Renal cortex interstitium (tissue), 11 donors: ENCODE data around the gene ODC1. TPM values are rescaled to one million over a fixed set of nuclear protein-coding genes. Genes with fewer than 3 reads are reported as not detected.

Experiments
- DNase-seq, 11 donors: peaks; one replicate each; pipeline ENCODE4 v3.0.0-alpha.2; 2013; ENCODE audit warnings: low read depth in 9 of 11, low spot score in 4 of 11; ENCODE audit errors: extremely low read depth in 1 of 11
- polyA plus RNA-seq, 3 donors: library from polyadenylated mRNA; unstranded; fragments of 120-200 nt; gene quantifications; one replicate each; pipeline ENCODE4 v1.2.1, GENCODE V29; 2013; ENCODE audit not compliant: insufficient read length in 3 of 3

Gene ODC1
- polyA plus RNA-seq, 3 donors = 395 to 463 (median 445) TPM

DNA sequence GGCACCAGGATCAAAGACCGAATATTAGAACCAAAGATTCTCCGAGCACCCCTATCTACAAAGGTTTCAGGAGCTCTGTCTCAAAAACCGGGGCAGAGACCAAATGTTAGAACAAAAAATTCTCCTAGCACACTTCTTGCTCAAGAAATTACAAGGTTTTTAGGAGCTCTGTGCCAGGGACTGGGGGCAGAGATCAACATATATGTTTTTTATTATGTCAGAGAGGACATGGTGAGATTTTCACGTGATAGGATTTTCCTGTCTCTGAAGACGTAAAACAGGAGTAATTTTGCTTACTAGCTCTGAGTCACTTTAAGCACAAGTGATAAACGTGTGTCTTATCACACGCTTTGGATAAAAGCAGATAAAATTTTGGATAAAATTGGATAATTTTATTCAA, 34.8 kb upstream of the ODC1 start:
- no peak for DNase-seq

DNA sequence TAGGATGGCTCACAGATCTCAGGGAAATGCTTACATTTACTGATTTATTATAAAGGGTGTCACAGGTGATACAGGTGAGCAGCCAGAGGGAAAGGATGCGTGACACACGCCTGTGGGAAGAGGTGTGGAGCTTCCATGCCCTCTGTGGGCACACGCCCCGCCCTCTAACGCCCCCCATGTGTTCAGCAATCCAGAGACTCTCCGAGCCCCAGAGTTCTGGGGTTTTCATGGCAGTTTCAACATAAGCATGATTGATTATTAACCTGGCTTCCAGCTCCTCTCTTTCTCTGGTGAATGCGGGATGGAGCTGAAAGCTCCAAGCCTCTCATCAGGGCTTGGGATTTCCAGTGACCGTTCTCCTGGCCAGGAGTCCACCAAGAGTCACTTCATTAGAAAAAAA, 34.3 kb upstream of the ODC1 start:
- DNase-seq = no peak

DNA sequence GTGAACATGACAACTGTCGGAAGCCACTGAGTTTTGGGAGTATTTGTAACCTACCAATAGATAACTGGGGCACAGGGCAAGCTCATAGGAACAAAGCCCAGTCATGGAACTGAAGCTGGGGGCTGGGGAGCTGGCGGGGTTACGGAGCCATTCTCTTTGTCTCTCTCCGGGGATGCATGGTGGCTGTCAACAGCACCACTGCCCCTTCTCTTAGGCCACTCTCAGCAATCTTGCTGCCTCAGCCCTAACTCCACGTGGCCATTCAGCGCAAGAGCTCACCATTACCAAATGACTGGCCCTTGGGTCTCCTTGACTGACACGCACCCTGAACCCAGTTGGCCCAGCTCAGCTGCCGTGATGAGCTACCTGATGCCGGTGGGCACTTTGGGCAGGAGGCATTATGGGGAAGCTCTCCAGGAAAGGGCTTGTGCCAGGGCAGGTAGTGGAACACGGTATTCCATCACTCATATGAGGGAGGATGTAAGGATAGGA, 33.6 kb upstream of the ODC1 start:
- no peak for DNase-seq

DNA sequence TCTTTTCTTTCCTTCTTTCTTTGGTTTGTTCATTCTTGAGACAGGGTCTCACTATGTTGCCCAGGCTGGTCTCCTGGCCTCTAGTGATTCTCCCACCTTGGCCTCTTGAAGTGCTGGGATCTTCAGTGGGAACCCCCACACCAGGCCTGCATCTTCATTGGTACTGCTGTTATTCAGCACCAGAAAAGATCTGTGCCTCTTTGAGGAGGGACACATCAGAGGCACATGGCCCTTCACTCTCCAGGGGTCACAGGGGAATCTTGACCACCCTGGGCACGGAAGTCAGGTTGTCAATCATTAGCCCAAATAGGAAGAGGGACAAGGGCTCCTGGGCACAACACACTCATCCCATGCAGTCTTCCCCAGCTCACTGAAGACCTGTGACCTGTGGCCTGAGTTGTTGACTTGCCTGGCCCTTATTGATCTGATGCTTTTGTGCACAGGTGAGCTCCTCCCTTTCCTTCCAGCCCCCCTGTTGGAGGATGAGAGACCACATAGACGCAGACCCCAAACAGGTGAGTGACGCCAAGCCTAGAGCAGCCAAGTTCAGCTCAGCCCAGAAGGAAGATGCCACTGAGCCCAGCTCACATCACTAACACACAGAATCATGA, 33.0 kb upstream of the ODC1 start:
- DNase-seq = no peak

DNA sequence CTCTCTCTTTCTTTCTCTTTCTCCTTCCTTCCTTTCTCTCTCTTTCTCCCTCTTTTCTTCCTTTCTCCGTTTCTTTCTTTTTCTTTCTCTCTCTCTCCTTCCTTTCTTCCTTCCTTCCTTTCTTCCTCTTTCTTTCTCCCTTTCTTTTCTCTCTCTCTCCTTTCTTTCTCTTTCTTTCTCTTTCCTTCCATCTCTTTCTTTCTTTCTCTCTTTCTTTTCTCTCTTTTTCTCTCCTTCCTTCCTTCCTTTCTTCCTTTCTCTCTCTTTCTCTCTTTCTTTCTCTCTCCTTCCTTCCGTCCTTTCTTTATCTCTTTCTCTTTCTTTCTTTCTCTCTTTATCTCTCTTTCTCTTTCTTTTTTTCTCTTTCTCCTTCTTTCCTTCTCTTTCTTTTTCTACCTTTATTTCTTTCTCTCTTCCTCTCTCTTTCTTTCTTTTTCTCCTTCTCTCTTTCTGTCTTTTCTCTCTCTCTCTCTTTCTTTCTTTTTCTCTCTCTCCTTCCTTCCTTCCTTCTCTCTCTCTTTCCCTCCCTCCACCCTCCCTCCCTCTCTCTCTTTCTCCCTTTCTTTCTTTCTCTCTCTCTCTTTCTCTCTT, 32.3 kb upstream of the ODC1 start:
- DNase-seq = no peak

DNA sequence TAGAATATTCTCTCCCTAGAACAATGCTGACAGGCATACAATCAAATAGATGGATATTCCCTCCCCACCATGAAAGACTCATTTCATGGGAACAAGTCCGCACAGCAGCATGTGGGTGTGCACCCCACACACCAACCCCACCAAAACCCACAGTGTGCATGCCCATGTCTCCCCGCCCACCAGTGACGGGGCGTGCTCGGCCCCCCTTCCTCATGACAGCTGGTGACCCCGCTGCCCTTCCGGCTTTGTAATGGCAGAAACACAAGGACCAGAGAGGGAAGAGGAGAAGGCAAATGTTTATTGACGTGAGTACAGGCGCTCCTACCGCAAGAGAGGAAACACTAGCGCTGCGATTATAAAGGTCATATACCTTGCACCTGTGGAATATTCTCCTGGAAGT, 30.8 kb upstream of the ODC1 start:
- DNase-seq = no peak

DNA sequence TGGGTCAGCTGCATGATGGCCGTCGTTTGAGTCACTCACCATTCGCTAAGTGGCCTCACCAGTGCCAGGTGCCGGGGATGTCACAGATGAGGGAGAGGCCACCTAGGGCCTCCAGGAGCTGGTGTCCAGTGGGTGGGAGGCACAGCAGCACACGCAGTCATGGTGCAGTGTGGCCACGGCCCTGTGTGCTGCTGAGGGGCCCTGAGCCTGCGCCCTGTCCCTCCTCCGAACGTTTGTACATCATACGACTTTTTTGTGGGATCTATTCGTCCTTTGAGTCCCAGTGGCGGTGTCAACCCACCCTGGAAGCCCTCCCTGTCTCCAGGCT, 30.1 kb upstream of the ODC1 start:
- no peak for DNase-seq

DNA sequence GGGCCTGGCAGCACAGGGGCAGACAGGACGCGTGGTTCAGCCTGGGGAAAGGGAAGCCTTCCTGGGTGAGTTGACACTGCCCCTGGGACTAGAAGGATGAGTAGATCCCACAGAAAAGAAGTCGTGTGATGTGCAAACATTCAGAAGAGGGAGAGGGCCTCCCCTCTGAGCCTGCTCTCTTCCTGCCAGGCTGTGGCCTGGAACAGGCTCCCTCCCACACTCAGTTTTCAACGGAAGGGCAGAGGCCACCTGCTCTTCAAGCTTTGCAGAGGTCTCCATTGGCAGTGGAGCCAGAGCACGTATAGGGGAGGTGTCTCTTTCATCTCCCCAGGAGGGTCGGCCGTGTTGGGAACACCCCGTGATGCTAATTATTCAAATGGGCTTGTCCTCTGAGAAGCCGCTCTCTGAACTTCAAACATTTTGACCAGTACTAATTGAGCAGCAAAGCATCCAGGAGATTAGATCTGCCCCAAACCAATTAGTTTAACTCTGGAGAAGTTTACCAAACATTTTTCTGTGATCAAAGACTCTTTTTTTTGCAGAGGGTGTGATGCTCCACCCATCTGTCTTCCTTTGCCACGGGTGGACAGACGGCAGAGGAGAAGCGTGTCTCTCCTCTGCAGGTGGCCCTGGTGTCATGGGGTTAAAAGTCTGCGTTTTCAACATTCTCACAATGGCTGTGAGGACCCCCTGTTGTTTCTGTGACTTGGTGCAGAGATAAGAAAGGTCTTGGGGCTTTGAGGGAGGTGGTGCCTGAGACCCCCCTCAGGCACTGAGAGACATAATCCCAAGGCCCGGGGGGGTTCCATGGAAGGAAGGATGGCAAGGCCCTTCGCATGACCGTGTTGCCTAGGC, 29.5 kb upstream of the ODC1 start:
- peak in 8 of 11 donors; percentile 26 to 60 (median 48) for DNase-seq

DNA sequence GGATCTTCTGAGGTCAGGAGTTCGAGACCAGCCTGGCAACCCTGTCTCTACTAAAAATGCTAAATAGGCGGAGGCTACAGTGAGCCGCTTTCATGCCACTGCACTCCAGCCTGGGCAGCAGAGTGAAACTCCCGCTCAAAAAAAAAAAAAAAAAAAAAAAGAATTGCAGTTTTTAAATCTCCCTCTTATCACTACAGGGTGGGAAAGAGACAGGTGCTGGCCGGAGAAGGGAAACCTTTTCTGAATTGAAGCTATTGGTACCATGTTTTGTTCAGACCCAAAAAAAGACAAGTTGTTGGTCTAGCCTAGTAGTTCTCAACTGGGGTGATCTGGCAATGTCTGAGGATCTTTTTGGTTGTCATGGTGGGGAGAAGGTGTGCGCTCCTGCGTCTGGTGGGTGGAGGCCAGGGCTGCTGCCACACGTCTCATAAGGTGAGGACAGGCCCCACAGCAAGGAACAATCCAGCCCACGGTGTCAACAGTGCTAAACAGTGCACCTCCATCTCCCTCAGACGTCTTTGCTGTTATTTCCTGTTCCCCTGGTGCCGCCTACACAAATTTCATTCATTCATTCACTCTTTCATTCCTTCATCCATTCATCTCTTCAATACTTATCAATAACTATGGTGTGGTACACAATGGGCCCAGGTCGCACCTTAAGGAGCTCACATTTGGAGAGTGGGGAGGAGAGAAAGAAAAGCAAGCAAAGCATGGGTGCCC, 28.8 kb upstream of the ODC1 start:
- no peak for DNase-seq

DNA sequence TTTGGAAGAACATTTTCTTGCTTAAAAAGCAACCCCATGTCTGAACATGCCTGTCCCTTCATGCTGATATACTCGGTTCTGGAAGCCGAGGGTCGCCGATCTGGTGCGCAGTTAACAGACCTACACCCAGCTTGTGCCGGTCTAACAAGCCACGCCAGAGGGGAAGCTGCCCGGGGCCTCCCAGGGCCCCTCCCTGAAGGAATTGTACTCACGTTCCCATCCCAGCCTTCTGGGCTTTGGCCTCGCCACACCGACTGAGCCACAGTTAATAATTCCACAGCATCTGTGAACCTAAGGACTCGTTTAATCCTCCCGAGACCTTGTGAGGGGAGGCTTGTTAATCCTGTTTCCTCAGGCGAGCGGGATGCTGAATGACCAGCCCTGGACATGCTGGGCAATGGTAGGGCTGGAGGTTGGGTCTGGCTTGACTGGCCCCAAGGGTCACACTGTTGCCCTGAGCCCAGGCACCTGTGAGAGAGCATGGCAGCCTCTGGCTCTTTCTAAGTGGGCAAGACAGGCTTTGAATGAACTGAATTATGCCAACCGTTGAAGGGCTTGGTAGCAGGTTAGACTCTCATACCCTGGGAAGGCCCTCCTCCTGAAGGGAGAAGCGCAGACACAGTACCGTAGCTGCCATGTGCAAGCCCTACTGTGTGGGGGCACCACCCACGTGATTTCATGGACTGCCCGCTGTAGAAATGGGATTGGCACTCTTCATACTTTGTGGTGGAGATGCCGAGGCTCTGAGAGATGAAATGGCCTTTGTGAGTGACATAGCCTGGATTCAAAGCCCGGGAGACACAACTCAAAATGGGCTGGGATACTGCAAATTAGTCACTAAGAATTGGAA, 27.9 kb upstream of the ODC1 start:
- DNase-seq = no peak

DNA sequence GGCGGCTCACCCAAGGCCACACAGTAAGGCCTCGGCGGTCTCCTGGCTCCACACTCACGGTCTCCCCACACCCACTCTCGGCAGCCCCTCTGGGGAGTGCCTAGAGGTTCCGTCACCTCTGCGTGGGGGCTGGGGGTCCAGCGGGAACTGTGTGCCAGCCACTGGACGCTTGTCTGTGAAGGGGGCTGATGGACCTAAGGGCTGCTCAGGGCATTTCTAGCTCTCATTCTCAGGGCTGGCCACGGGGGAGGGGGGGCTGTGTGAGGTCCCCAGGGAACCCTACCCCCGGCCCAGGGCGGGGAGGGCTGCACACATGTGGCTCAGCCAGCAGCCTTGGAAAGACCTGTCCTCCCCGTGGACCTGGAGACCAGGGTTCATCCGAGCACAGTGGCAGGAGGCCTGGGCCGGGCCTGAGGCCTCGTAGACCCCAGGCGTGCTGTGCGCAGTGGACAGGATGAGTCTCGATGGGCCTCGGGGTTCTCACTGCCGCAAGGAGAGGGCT, 27.1 kb upstream of the ODC1 start:
- no peak for DNase-seq

DNA sequence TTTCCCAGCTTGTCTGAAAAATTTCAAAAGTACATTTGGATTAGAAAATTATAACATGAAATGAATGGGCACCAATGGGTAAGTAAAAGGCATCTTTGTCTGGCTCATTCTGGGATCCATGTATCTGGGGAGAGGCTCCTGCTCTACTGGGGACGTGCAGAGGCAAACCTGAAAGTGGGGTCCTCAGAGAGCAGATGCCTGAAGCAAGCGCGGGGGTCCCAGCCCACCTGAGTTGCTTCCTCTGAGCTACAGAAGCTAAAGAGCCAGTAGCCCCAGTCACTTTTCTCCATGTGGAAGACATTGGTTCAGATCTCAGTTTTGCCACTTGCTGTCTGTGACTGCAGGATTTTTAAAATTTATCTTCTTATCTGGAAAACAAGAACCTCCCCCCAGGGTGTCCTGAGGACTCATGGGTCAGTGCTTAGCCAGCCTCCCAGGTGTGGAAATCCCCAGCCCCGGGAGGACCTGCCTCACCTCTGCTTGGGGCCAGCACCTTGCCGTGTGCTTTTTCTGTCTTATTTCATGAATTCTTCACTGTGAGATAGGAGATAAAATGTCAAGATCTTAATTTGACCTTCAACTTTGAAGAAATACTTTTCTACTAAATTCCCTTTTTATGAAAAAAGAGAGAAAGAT, 25.1 kb upstream of the ODC1 start:
- no peak for DNase-seq

DNA sequence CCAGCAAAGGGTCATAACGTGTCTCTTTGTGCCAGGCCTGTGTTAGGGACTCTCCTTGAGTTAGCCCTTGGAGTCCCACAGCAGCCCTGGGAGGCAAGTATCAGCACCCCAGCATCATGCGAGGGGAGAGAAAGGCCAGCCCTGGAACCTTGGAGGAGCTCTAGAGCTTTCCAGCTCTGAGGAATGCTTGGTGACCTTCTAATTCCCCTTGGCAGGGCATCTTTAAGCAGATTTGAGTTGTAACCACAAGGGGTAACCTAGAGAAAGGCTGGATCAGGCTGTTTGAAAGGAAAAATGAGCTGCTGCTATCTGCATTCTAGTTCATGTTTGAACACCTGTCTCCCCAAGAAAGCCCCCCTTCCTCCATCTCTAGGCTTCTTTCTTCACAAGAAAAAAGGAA, 23.8 kb upstream of the ODC1 start:
- no peak for DNase-seq

DNA sequence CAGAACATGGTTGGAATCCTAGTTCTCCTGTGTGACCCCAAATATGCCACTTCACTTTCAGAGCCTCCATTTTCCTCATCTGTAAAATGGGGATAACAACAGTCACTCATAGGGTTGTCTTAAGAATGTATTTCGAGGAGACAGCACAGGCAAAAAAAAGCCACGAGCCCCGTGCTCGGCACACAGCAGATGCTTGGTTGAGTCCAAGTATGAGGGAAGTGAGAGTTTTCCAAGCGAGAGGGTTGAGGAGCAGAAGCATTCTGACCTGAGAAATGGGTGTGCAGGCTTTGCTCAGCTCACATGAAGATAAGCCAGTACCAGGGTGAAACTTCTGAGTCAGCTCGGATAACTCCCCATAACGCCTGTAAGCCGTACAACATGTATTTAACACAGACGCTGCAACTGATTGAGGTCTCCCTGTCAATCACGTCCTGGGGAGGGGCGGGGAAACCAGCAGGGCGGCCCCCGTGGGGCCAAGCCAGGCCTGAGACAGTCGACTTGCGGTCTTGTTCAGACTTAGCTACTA, 23.0 kb upstream of the ODC1 start:
- DNase-seq = no peak

DNA sequence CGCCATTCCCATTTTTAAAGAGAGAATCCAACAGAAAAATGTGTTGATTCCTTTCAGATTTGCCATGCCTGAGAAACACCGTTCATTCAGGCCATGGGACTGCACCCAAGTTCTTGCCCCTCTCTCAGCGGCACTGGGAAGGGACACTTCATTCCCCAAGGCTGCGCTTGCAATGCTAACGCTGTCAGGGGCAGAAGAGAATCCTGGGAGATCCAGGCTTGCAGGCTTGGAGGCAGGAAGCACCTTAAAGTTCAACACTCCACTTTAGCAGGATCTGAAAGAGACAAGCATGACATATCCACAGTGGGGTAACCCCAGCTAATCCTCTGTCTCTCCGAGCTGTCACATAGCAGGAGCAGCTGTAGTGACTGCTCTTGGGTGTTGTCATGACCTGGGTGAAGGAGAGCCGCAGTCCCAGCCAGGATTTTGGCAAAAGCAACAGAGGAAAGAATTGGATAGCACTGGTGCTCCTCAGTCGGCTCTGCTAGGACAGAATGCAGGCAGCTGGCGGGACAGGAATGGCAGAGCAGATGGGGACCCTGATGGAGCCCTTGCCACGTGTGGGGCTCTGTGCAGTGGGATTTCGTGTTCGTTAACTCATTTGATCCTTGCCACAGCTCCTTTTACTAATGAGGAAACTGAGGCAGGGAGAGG, 22.0 kb upstream of the ODC1 start:
- no peak for DNase-seq

DNA sequence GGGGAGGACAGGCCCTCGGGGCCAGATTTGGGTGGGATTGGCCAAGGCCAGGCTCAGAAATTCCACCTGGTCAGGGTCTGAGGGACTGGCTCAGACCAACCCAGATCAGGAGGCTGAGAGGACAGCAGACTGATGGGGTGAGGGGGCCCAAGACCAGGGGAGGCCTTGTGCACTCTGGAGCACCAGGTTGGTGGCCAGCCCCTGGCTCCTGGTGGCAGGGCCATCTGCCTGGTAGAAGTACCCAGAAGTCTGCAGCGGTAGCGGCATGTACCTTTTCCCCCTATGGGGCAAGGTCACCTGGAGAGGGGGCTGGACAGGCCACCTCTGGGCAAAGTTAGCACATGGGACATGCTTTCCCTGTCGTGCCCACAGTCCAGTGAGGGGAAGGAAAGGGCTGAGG, 21.2 kb upstream of the ODC1 start:
- DNase-seq = no peak

DNA sequence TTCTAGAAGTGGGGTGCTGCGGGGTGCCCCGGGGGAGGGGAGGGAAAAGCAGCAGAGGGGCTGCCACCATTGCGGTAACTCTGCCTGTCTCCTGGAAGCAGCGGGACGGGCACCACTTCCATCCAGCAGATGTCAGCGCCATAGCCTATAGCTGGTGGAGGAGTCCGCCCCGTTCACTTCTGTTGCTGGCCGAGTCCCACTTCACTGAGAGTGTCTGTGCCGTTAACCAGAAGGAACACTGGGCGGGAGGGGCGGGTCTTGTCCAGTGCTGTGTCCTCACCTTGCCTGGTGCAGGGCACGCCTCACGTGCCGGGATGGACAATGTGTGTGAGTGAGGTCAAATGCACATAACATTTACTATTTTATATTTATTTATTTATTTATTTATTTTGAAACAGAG, 19.3 kb upstream of the ODC1 start:
- DNase-seq = no peak

DNA sequence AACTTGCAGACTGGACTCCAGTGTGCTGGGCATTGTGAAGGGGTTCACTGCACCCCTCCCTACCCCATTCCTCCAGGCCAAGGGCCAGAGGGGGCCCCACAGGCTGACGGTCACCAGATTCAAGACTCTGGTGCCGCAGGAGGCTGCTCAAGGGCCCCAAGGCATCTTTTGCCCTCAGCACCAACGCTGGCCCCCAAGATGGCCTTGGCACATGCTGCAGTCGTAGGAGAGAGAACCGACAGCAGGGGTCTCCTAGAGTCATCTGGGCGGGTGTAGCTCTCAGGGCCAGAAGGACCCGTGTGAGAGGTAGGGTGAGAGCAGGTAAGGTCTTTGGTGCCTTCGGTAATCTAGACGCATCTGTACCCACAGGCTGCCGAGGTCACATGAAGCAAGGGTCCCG, 18.7 kb upstream of the ODC1 start:
- no peak for DNase-seq
